Left kidney (tissue), 2 donors: ENCODE data around the gene SP3. TPM values are rescaled to one million over a fixed set of nuclear protein-coding genes. Genes with fewer than 3 reads are reported as not detected.

Experiments
- DNase-seq: peaks from one replicate; pipeline ENCODE4 v3.0.0-alpha.2; 2013
- polyA plus RNA-seq: library from polyadenylated mRNA; unstranded; fragments of 120-200 nt; gene quantifications from one replicate; pipeline ENCODE4 v1.2.1, GENCODE V29; 2013; ENCODE audit not compliant: insufficient read length

Gene SP3
- polyA plus RNA-seq, 1 donor: 129 TPM

- DNase-seq: no peak
Measured at GRCh38 chr2:173998386-173998785, 33.2 kb upstream of the SP3 start.

GRCh38 chr2:173997753-173998152 lies 32.6 kb upstream of the SP3 start:
- no peak for DNase-seq

GRCh38 chr2:173997269-173997668 lies 32.1 kb upstream of the SP3 start:
- DNase-seq: no peak

- no peak for DNase-seq
Measured at GRCh38 chr2:173996766-173997165, 31.6 kb upstream of the SP3 start.

- DNase-seq: no peak
Measured at GRCh38 chr2:173993459-173993858, 28.3 kb upstream of the SP3 start.

- no peak for DNase-seq
Measured at GRCh38 chr2:173991856-173992588, 26.8 kb upstream of the SP3 start.

- no peak for DNase-seq
Measured at GRCh38 chr2:173990970-173991819, 26.0 kb upstream of the SP3 start.

- no peak for DNase-seq
Measured at GRCh38 chr2:173990245-173990644, 25.1 kb upstream of the SP3 start.

GRCh38 chr2:173989884-173990215 lies 24.7 kb upstream of the SP3 start:
- DNase-seq: no peak

- no peak for DNase-seq
Measured at GRCh38 chr2:173989160-173989883, 24.1 kb upstream of the SP3 start.

GRCh38 chr2:173986805-173987204 lies 21.6 kb upstream of the SP3 start:
- no peak for DNase-seq

- DNase-seq: no peak
Measured at GRCh38 chr2:173985605-173985992, 20.4 kb upstream of the SP3 start.

GRCh38 chr2:173984866-173985604 lies 19.9 kb upstream of the SP3 start:
- no peak for DNase-seq

- DNase-seq: no peak
Measured at GRCh38 chr2:173983391-173983871, 18.3 kb upstream of the SP3 start.

GRCh38 chr2:173982918-173983317 lies 17.7 kb upstream of the SP3 start:
- no peak for DNase-seq

GRCh38 chr2:173982182-173982714 lies 17.1 kb upstream of the SP3 start:
- DNase-seq: no peak

GRCh38 chr2:173981520-173981919 lies 16.3 kb upstream of the SP3 start:
- no peak for DNase-seq

GRCh38 chr2:173979751-173980351 lies 14.7 kb upstream of the SP3 start:
- no peak for DNase-seq

- no peak for DNase-seq
Measured at GRCh38 chr2:173978447-173978846, 13.3 kb upstream of the SP3 start.

- DNase-seq: no peak
Measured at GRCh38 chr2:173972636-173973035, 7.5 kb upstream of the SP3 start.

GRCh38 chr2:173972165-173972564 lies 7.0 kb upstream of the SP3 start:
- DNase-seq: no peak
